CD14-positive monocyte (primary cell): ENCODE results near the gene MS4A4A. TPM values are rescaled to one million over a fixed set of nuclear protein-coding genes. Genes with fewer than 3 reads are reported as not detected.

Experiments used
- DNase-seq, 3 donors: peaks; one replicate each; pipeline ENCODE4 v3.0.0-alpha.2; 2011 to 2022
- H2AFZ ChIP-seq: 2 replicates; pipeline ENCODE4 v1.6.0; 2012; ENCODE audit warnings: mild to moderate bottlenecking, low read depth, low read length, inconsistent platforms; ENCODE audit not compliant: insufficient read depth, poor library complexity, severe bottlenecking
- H3K27ac ChIP-seq, 2 donors: 1 replicate in 1 of 2; 2 replicates in 1 of 2; pipeline ENCODE4 v1.5.1; 2012 to 2013; ENCODE audit warnings: low read length in 2 of 2, control low read depth in 1 of 2, inconsistent platforms in 1 of 2, low read depth in 1 of 2, mild to moderate bottlenecking in 1 of 2
- H3K27me3 ChIP-seq, 2 donors: one replicate each; pipeline versions ENCODE4 v1.6.0 to v1.6.1; 2011 to 2013; ENCODE audit warnings: low read length in 2 of 2; ENCODE audit not compliant: control insufficient read depth in 2 of 2, insufficient read depth in 2 of 2
- H3K36me3 ChIP-seq, 2 donors: replicated peaks in 1 of 2; 1 replicate in 1 of 2; 2 replicates in 1 of 2; pipeline versions ENCODE4 v1.5.1 to v1.6.1; 2012 to 2013; ENCODE audit warnings: low read length in 2 of 2, control low read depth in 1 of 2, inconsistent platforms in 1 of 2, mild to moderate bottlenecking in 1 of 2; ENCODE audit not compliant: insufficient read depth in 2 of 2, control insufficient read depth in 1 of 2
- H3K4me1 ChIP-seq, 2 donors: 1 replicate in 1 of 2; 2 replicates in 1 of 2; pipeline versions ENCODE4 v1.5.1 to v1.6.1; 2012 to 2013; ENCODE audit warnings: low read length in 2 of 2, control low read depth in 1 of 2, inconsistent platforms in 1 of 2, mild to moderate bottlenecking in 1 of 2, moderate library complexity in 1 of 2; ENCODE audit not compliant: insufficient read depth in 2 of 2, control insufficient read depth in 1 of 2
- H3K4me2 ChIP-seq: replicated peaks from 2 replicates; pipeline ENCODE3; 2012; ENCODE audit warnings: low read length, moderate library complexity, mild to moderate bottlenecking; ENCODE audit not compliant: poor library complexity, severe bottlenecking; ENCODE audit errors: extremely low read depth
- H3K4me3 ChIP-seq, 3 experiments: fragments of 200-600 bp in 1 of 3; sonication (generic) in 1 of 3; replicated peaks in 1 of 3; 1 replicate in 2 of 3; 2 replicates in 1 of 3; pipeline ENCODE4 v1.5.1; 2011 to 2013; ENCODE audit warnings: low read length in 3 of 3, mild to moderate bottlenecking in 3 of 3, control low read depth in 2 of 3, low read depth in 2 of 3, inconsistent platforms in 1 of 3, moderate library complexity in 1 of 3
- H3K79me2 ChIP-seq: 2 replicates; pipeline ENCODE4 v1.6.0; 2012; ENCODE audit warnings: mild to moderate bottlenecking, control low read depth, inconsistent platforms, low read length, moderate library complexity; ENCODE audit not compliant: insufficient read depth
- H3K9ac ChIP-seq: 2 replicates; pipeline ENCODE4 v1.6.0; 2017; ENCODE audit warnings: low read length, mild to moderate bottlenecking; ENCODE audit not compliant: insufficient read depth, poor library complexity, severe bottlenecking
- H3K9me3 ChIP-seq, 2 donors: replicated peaks in 1 of 2; 1 replicate in 1 of 2; 2 replicates in 1 of 2; pipeline versions ENCODE4 v1.5.1 to v1.6.1; 2012 to 2013; ENCODE audit warnings: low read length in 2 of 2, control low read depth in 1 of 2; ENCODE audit not compliant: control insufficient read depth in 1 of 2, insufficient read depth in 1 of 2
- H4K20me1 ChIP-seq: 2 replicates; pipeline ENCODE4 v1.6.0; 2012; ENCODE audit warnings: mild to moderate bottlenecking, low read length, control low read depth, moderate library complexity; ENCODE audit not compliant: insufficient read depth
- H3K27ac Mint-ChIP-seq, 7 donors: one replicate each; pipeline ENCODE4 v1.8.0; 2020; ENCODE audit warnings: mild to moderate bottlenecking in 7 of 7, mixed read lengths in 7 of 7, moderate library complexity in 6 of 7, inconsistent platforms in 2 of 7
- H3K27me3 Mint-ChIP-seq, 3 donors: one replicate each; pipeline ENCODE4 v1.8.0; 2021 to 2022; ENCODE audit warnings: low read depth in 3 of 3, mild to moderate bottlenecking in 3 of 3, mixed read lengths in 3 of 3, moderate library complexity in 3 of 3, inconsistent platforms in 1 of 3
- H3K36me3 Mint-ChIP-seq, 2 donors: one replicate each; pipeline ENCODE4 v1.8.0; 2020; ENCODE audit warnings: mixed read lengths in 2 of 2, inconsistent platforms in 1 of 2, mild to moderate bottlenecking in 1 of 2
- H3K4me1 Mint-ChIP-seq: one replicate; pipeline ENCODE4 v1.8.0; 2020; ENCODE audit warnings: mild to moderate bottlenecking, mixed read lengths
- H3K4me3 Mint-ChIP-seq, 2 donors: one replicate each; pipeline ENCODE4 v1.8.0; 2020; ENCODE audit warnings: mild to moderate bottlenecking in 2 of 2, mixed read lengths in 2 of 2, moderate library complexity in 1 of 2
- H3K9me3 Mint-ChIP-seq, 7 donors: one replicate each; pipeline ENCODE4 v1.8.0; 2020 to 2022; ENCODE audit warnings: mixed read lengths in 7 of 7, mild to moderate bottlenecking in 6 of 7, moderate library complexity in 6 of 7, inconsistent platforms in 2 of 7
- CTCF ChIP-seq: fragments of 200-600 bp; IDR thresholded peaks from one replicate; pipeline ENCODE4 v1.8.0; 2022; ENCODE audit warnings: antibody characterized with exemption, mild to moderate bottlenecking
- WGBS: methylation state at CpG from one replicate; pipeline ENCODE4 v1.1.5; 2013; ENCODE audit warnings: missing lambda C conversion rate; ENCODE audit not compliant: insufficient coverage; 5-methylcytosine and 5-hydroxymethylcytosine counted together
- intact Hi-C, 2 donors: fragments of 100-400 bp; cut with micrococcal nuclease; formaldehyde crosslinking; loops; one replicate each; pipeline versions ENCODE4 v1.15.0 to v1.15.1; 2023
- polyA plus RNA-seq, 3 donors: library from polyadenylated mRNA; depleted of rRNA in 1 of 3; unstranded in 2 of 3; stranded (reverse) in 1 of 3; fragments of 300-500 nt in 2 of 3; fragments of >200 nt in 1 of 3; fragmentation: Illumina TruSeq in 2 of 3; gene quantifications; 1 replicate in 2 of 3; 2 replicates in 1 of 3; pipeline ENCODE4 v1.2.3, GENCODE V29; 2012 to 2021

MS4A4A gene
- polyA plus RNA-seq, 3 donors = 19.2 to 41.8 (median 27.4) TPM

- TF ChIP-seq CTCF = peak; percentile 78
- intact Hi-C loops = loop anchor here in 1 of 2 donors (10.0 kb wide), 1 partner anchor 269 kb away; no protein-coding TSS in a partner anchor
- Histone ChIP-seq H3K9me3 (no peaks in the 10 kb centered on the region), H3K4me3 (no peak overlapping the region), H3K4me1 (peaks cover 5 to 11% of the 10 kb centered on the region in 2 donors), H4K20me1 (no peaks in the 10 kb centered on the region), H3K36me3 (no peaks in the 10 kb centered on the region), H3K4me2 (no peak overlapping the region), H3K27me3 (no peaks in the 10 kb centered on the region), H3K27ac (no peak overlapping the region), H2AFZ (no peak overlapping the region), H3K9ac (no peak overlapping the region), H3K79me2 (no peaks in the 10 kb centered on the region)
- peak in 2 of 3 donors; percentile 40 to 59 for DNase-seq
- no peak overlapping the region for H3K4me3 Mint-ChIP-seq
- no peaks in the 10 kb centered on the region for H3K36me3 Mint-ChIP-seq
- H3K4me1 Mint-ChIP-seq = peaks cover 13% of the 10 kb centered on the region
- H3K27ac Mint-ChIP-seq = no peak overlapping the region
- no peaks in the 10 kb centered on the region for H3K9me3 Mint-ChIP-seq
- H3K27me3 Mint-ChIP-seq = no peaks in the 10 kb centered on the region
These were observed 65.0 kb downstream of the MS4A4A start for GRCh38 chr11:60345489-60345888.

GRCh38 chr11:60347084-60347797, 66.8 kb downstream of the MS4A4A start:
- Histone ChIP-seq H2AFZ (no peak overlapping the region), H3K9ac (no peak overlapping the region), H3K4me1 (peaks cover 5 to 11% of the 10 kb centered on the region in 2 donors), H3K79me2 (no peaks in the 10 kb centered on the region), H3K4me2 (no peak overlapping the region), H3K9me3 (no peaks in the 10 kb centered on the region), H3K4me3 (no peak overlapping the region), H4K20me1 (no peaks in the 10 kb centered on the region), H3K27ac (no peak overlapping the region), H3K27me3 (no peaks in the 10 kb centered on the region), H3K36me3 (no peaks in the 10 kb centered on the region)
- DNase-seq = no peak
- no peak overlapping the region for H3K4me3 Mint-ChIP-seq
- no peaks in the 10 kb centered on the region for H3K9me3 Mint-ChIP-seq
- H3K27me3 Mint-ChIP-seq = no peaks in the 10 kb centered on the region
- H3K27ac Mint-ChIP-seq = no peak overlapping the region
- peaks cover 13% of the 10 kb centered on the region for H3K4me1 Mint-ChIP-seq
- intact Hi-C loops = loop anchor here in 1 of 2 donors (10.0 kb wide), 1 partner anchor 268 kb away; no protein-coding TSS in a partner anchor
- H3K36me3 Mint-ChIP-seq = no peaks in the 10 kb centered on the region
- no peak for TF ChIP-seq CTCF
- no CpG with 5 or more reads among the region's 2 CpGs for WGBS
